Spleen (tissue), 11 donors: ENCODE results near the gene LXN. TPM values are rescaled to one million over a fixed set of nuclear protein-coding genes. Genes with fewer than 3 reads are reported as not detected.
A peak's percentile ranks its signal among the peaks of the same experiment; 100 is the strongest.

Experiments
- DNase-seq: peaks from one replicate; pipeline ENCODE4 v3.0.0-alpha.2; 2020
- H3K27ac ChIP-seq, 8 donors: fragments of 200-600 bp; sonication (generic) in 7 of 8; 1 replicate in 4 of 8; 2 replicates in 4 of 8; pipeline versions ENCODE4 v1.5.0 to v1.8.0; 2016 to 2021; ENCODE audit warnings: inconsistent platforms in 4 of 8, mild to moderate bottlenecking in 4 of 8, moderate library complexity in 1 of 8
- H3K27me3 ChIP-seq, 7 donors: fragments of 200-600 bp; sonication (generic) in 6 of 7; replicated peaks in 1 of 7; 1 replicate in 4 of 7; 2 replicates in 3 of 7; pipeline versions ENCODE4 v1.5.0 to v1.8.0; 2016 to 2021; ENCODE audit warnings: inconsistent platforms in 3 of 7, mild to moderate bottlenecking in 1 of 7
- H3K36me3 ChIP-seq, 6 donors: fragments of 200-600 bp; sonication (generic) in 5 of 6; 1 replicate in 4 of 6; 2 replicates in 2 of 6; pipeline versions ENCODE4 v1.5.0 to v1.8.0; 2016 to 2021; ENCODE audit warnings: inconsistent platforms in 2 of 6
- H3K4me1 ChIP-seq, 6 donors: fragments of 200-600 bp; sonication (generic) in 5 of 6; 1 replicate in 3 of 6; 2 replicates in 3 of 6; pipeline versions ENCODE4 v1.5.0 to v1.8.0; 2016 to 2021; ENCODE audit warnings: inconsistent platforms in 3 of 6
- H3K4me3 ChIP-seq, 8 donors: fragments of 200-600 bp; sonication (generic) in 7 of 8; 1 replicate in 4 of 8; 2 replicates in 4 of 8; pipeline versions ENCODE4 v1.5.0 to v1.8.0; 2016 to 2021; ENCODE audit warnings: inconsistent platforms in 4 of 8, mild to moderate bottlenecking in 4 of 8, moderate library complexity in 2 of 8
- H3K9me3 ChIP-seq, 8 donors: fragments of 200-600 bp; sonication (generic) in 7 of 8; 1 replicate in 4 of 8; 2 replicates in 4 of 8; pipeline versions ENCODE4 v1.5.0 to v1.8.0; 2016 to 2021; ENCODE audit warnings: inconsistent platforms in 4 of 8
- POLR2A ChIP-seq, 3 donors: fragments of 450-650 bp; IDR thresholded peaks; one replicate each; pipeline ENCODE4 v1.5.1; 2017; ENCODE audit warnings: antibody characterized with exemption in 3 of 3, mild to moderate bottlenecking in 1 of 3
- POLR2AphosphoS5 ChIP-seq, 3 donors: sonication (generic); formaldehyde crosslinking; IDR thresholded peaks; one replicate each; pipeline ENCODE4 v1.5.1; 2017; ENCODE audit warnings: antibody characterized with exemption in 3 of 3
- WGBS, 5 donors: extraction: QIAGEN DNeasy Blood & Tissue Kit in 3 of 5; methylation state at CpG; one replicate each; pipeline versions ENCODE4 v1.1.5 to v1.1.7; 2013 to 2018; 5-methylcytosine and 5-hydroxymethylcytosine counted together
- intact Hi-C: fragments of 100-400 bp; cut with DNase I; formaldehyde crosslinking; loops from one replicate; pipeline ENCODE4 v1.15.0; 2023; ENCODE audit warnings: low total_unique reads
- polyA plus RNA-seq, 3 donors: library from polyadenylated mRNA; stranded (reverse); fragments of 200-250 nt; gene quantifications; one replicate each; pipeline ENCODE4 v1.2.1, GENCODE V29; 2013
- total RNA-seq, 7 donors: library from RNA; depleted of rRNA in 3 of 7; stranded (reverse); fragments of >200 nt in 3 of 7; fragmentation: NEBNext Ultra II Directional in 4 of 7; extraction: Animal tissue kit (Norgen Biotek cat#: 25700) in 4 of 7; gene quantifications; one replicate each; pipeline versions ENCODE4 v1.1.0 to v1.2.1, GENCODE V29; 2016 to 2021
- TF ChIP-seq, protein P1 (sequence below), 11 experiments: fragments of 200-600 bp in 7 of 11; fragments of 450-650 bp in 4 of 11; sonication (generic) in 4 of 11; IDR thresholded peaks in 8 of 11; conservative IDR thresholded peaks in 3 of 11; 1 replicate in 7 of 11; 2 replicates in 4 of 11; pipeline versions ENCODE4 v1.4.0 to v1.8.0; 2016 to 2021; ENCODE audit warnings: antibody characterized with exemption in 11 of 11, inconsistent platforms in 4 of 11, mild to moderate bottlenecking in 1 of 11
- donor health status: healthy with polysubstance abuse.
- donor health status: DM: no; HTN: no; CAD: no; lungs with moderate emphysema.
- donor health status: DM: no; HTN: no; CAD: no.
- donor health status: Bipolar disorder and iron deficiency.
- donor health status: healthy.
- donor health status: DM: no; HTN: no; CAD: no.
- donor health status: DM: yes; HTN: yes; CAD: no.

The LXN gene
- total and polyA plus RNA-seq, 10 donors, result 7.9 to 18.6 (median 12.5) TPM

- TF ChIP-seq, protein P1, sequence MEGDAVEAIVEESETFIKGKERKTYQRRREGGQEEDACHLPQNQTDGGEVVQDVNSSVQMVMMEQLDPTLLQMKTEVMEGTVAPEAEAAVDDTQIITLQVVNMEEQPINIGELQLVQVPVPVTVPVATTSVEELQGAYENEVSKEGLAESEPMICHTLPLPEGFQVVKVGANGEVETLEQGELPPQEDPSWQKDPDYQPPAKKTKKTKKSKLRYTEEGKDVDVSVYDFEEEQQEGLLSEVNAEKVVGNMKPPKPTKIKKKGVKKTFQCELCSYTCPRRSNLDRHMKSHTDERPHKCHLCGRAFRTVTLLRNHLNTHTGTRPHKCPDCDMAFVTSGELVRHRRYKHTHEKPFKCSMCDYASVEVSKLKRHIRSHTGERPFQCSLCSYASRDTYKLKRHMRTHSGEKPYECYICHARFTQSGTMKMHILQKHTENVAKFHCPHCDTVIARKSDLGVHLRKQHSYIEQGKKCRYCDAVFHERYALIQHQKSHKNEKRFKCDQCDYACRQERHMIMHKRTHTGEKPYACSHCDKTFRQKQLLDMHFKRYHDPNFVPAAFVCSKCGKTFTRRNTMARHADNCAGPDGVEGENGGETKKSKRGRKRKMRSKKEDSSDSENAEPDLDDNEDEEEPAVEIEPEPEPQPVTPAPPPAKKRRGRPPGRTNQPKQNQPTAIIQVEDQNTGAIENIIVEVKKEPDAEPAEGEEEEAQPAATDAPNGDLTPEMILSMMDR (IDR thresholded peaks at IDR 0.05 in 8 of 11, conservative IDR thresholded peaks at IDR 0.05 in 3 of 11), result no peak
- TF ChIP-seq POLR2AphosphoS5 (IDR thresholded peaks at IDR 0.05) (peak in 1 of 3 donors; percentile 12), POLR2A (IDR thresholded peaks at IDR 0.05) (no peak)
- Histone ChIP-seq H3K27me3 (no peaks in the 10 kb centered on the region), H3K9me3 (no peaks in the 10 kb centered on the region), H3K4me1 (peaks cover 0 to 22% (median 2%) of the 10 kb centered on the region in 6 donors), H3K36me3 (peaks cover 0 to 49% (median 23%) of the 10 kb centered on the region in 6 donors), H3K4me3 (no peak overlapping the region), H3K27ac (peak overlapping the region in 3 of 8 donors; percentile 1 to 41 (median 1))
- intact Hi-C loops, result no loop called here
- DNase-seq, result no peak
- WGBS, 5 donors, result 51 to 79% (median 66%) methylated on average over 9 of the region's 9 CpGs
Observed at GRCh38 chr3:158713094-158713499, 40.6 kb upstream of the LXN start.

DNA sequence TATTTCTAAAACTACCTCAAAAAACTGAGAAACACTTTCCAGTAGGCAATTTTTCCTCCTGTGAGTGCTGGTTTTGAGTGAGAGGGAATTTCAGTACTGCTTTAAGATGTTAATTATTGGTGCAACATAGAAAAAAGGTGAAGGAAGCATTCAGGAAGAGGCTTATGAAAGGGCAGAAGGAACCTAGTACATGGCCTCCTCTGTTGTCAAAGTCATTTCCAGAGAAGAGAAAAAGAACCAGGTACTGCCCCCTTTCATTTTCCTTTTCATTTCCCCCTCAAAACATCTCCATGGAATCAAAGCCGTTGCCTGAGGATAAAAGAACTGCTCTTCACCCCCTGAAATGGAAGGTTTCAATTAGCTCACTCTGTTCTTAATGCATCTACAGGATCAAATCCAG lies 40.0 kb upstream of the LXN start:
- Histone ChIP-seq H3K27me3 (no peaks in the 10 kb centered on the region), H3K9me3 (no peaks in the 10 kb centered on the region), H3K4me1 (peaks cover 0 to 22% (median 2%) of the 10 kb centered on the region in 6 donors), H3K27ac (peak overlapping the region in 6 of 8 donors; percentile 1 to 41 (median 24)), H3K36me3 (peaks cover 0 to 56% (median 26%) of the 10 kb centered on the region in 6 donors), H3K4me3 (no peak overlapping the region)
- intact Hi-C loops, result no loop called here
- 54 to 88% (median 67%) methylated on average over 1 of the region's 1 CpG for WGBS, 5 donors
- TF ChIP-seq, protein P1 (IDR thresholded peaks at IDR 0.05 in 8 of 11, conservative IDR thresholded peaks at IDR 0.05 in 3 of 11), result no peak
- TF ChIP-seq POLR2A (IDR thresholded peaks at IDR 0.05), result no peak
- no peak for TF ChIP-seq POLR2AphosphoS5 (IDR thresholded peaks at IDR 0.05)
- no peak for DNase-seq

DNA sequence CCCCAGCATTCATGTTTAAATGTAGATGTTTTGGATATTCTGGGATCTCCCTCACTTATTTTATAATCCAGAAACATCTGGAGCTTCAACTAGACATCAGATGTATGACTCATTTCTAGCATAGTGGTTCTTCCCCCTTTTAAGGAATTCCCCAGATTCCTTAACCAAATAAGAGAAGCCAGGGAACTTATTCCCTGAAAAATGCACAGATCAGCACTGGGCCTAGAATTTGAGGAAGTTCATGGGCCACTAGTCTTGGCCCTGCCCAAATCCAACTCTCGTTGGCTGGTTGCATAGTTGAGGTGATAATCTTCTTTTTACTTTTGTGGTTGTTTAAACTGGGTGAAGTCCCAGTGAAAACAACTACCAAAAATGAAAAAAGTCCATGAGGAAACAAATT lies 39.4 kb upstream of the LXN start:
- Histone ChIP-seq H3K36me3 (peaks cover 0 to 61% (median 26%) of the 10 kb centered on the region in 6 donors), H3K4me3 (no peak overlapping the region), H3K4me1 (peaks cover 0 to 22% (median 2%) of the 10 kb centered on the region in 6 donors), H3K27ac (peak overlapping the region in 5 of 8 donors; percentile 1 to 41 (median 33)), H3K9me3 (no peaks in the 10 kb centered on the region), H3K27me3 (no peaks in the 10 kb centered on the region)
- 32 to 66% (median 47%) methylated on average over 1 of the region's 1 CpG for WGBS, 5 donors
- TF ChIP-seq POLR2AphosphoS5 (IDR thresholded peaks at IDR 0.05) (peak in 1 of 3 donors; percentile 13), POLR2A (IDR thresholded peaks at IDR 0.05) (no peak)
- intact Hi-C loops, result no loop called here
- DNase-seq, result no peak

- intact Hi-C loops, result no loop called here
- Histone ChIP-seq H3K27ac (no peak overlapping the region), H3K9me3 (no peaks in the 10 kb centered on the region), H3K4me1 (peaks cover 0 to 22% (median 2%) of the 10 kb centered on the region in 6 donors), H3K4me3 (no peak overlapping the region), H3K27me3 (no peaks in the 10 kb centered on the region), H3K36me3 (peaks cover 0 to 74% (median 26%) of the 10 kb centered on the region in 6 donors)
- WGBS, 5 donors, result 67 to 85% (median 77%) methylated on average over 4 of the region's 4 CpGs
- TF ChIP-seq, protein P1 (IDR thresholded peaks at IDR 0.05 in 8 of 11, conservative IDR thresholded peaks at IDR 0.05 in 3 of 11), result no peak
- TF ChIP-seq POLR2A (IDR thresholded peaks at IDR 0.05) (no peak), POLR2AphosphoS5 (IDR thresholded peaks at IDR 0.05) (no peak)
- no peak for DNase-seq
Observed at GRCh38 chr3:158710601-158711000, 38.2 kb upstream of the LXN start.
